CD4-positive, alpha-beta T cell treated with Interleukin-6 at 100 ng/mL for 8 hours (primary cell): ENCODE data around the gene NDUFB4.

Source experiments
- DNase-seq: peaks from one replicate; pipeline ENCODE4 v3.0.0-alpha.2; 2020; ENCODE audit warnings: mixed read lengths, low spot score

NDUFB4 gene

GRCh38 chr3:120596116-120596852, at the start of gene NDUFB4:
TSS of gene NDUFB4 (plus strand) at chr3:120596336. CDS start at chr3:120596360, 24 bp downstream.
- peak; percentile 97 for DNase-seq

GRCh38 chr3:120550546-120550945, 45.6 kb upstream of the NDUFB4 start:
- DNase-seq: no peak

- DNase-seq: no peak
Observed at GRCh38 chr3:120552184-120553172, 43.7 kb upstream of the NDUFB4 start.

- no peak for DNase-seq
Observed at GRCh38 chr3:120554812-120555606, 41.1 kb upstream of the NDUFB4 start.

- no peak for DNase-seq
Observed at GRCh38 chr3:120555657-120556509, 40.3 kb upstream of the NDUFB4 start.

- no peak for DNase-seq
Observed at GRCh38 chr3:120557115-120557514, 39.0 kb upstream of the NDUFB4 start.

GRCh38 chr3:120558771-120559241, 37.3 kb upstream of the NDUFB4 start:
- DNase-seq: peak; percentile 84

GRCh38 chr3:120559242-120560061, 36.7 kb upstream of the NDUFB4 start:
- DNase-seq: no peak

- no peak for DNase-seq
Observed at GRCh38 chr3:120560304-120561250, 35.6 kb upstream of the NDUFB4 start.

- DNase-seq: peak; percentile 73
Observed at GRCh38 chr3:120561251-120562045, 34.7 kb upstream of the NDUFB4 start.

- DNase-seq: no peak
Observed at GRCh38 chr3:120563356-120564022, 32.6 kb upstream of the NDUFB4 start.

- DNase-seq: no peak
Observed at GRCh38 chr3:120566243-120566975, 29.7 kb upstream of the NDUFB4 start.

GRCh38 chr3:120567370-120568201, 28.6 kb upstream of the NDUFB4 start:
- peak; percentile 8 for DNase-seq

GRCh38 chr3:120568202-120568531, 28.0 kb upstream of the NDUFB4 start:
- no peak for DNase-seq

- no peak for DNase-seq
Observed at GRCh38 chr3:120568598-120568997, 27.5 kb upstream of the NDUFB4 start.
